BJ (cell line): ENCODE measurements around the gene EIF1AD. TPM values are rescaled to one million over a fixed set of nuclear protein-coding genes. Genes with fewer than 3 reads are reported as not detected.

Experiments used
- CTCF ChIA-PET: fragments of 350-600 bp; formaldehyde crosslinking; extraction: SDS; loops from one replicate; lab custom pipeline; 2021; ENCODE audit warnings: antibody characterized with exemption, inconsistent platforms; lab: Yijun Ruan, JAX
- POLR2A ChIA-PET: fragments of 300-600 bp; sonication (Branson Sonifier 250); formaldehyde crosslinking; extraction: SDS; loops from one replicate; lab custom pipeline; 2021; ENCODE audit warnings: antibody characterized with exemption; lab: Charles Lee
- DNase-seq: peaks from one replicate; pipeline ENCODE4 v3.0.0-alpha.2; 2011; ENCODE audit warnings: low read depth
- H3K27me3 ChIP-seq: 2 replicates; pipeline ENCODE4 v1.6.0; 2011; ENCODE audit warnings: low read length; ENCODE audit not compliant: control insufficient read depth, insufficient read depth
- H3K36me3 ChIP-seq: 2 replicates; pipeline ENCODE4 v1.5.1; 2011; ENCODE audit warnings: low read length; ENCODE audit not compliant: control insufficient read depth, insufficient read depth
- H3K4me3 ChIP-seq: 2 replicates; pipeline ENCODE4 v1.5.1; 2011; ENCODE audit warnings: low read depth, mild to moderate bottlenecking, control low read depth, low read length
- polyA plus RNA-seq: library from polyadenylated mRNA; depleted of rRNA; stranded (reverse); fragments of >200 nt; gene quantifications from 2 replicates; pipeline ENCODE4 v1.2.3, GENCODE V29; 2011
- TF ChIP-seq, protein P1 (sequence below): IDR thresholded peaks from 2 replicates; pipeline ENCODE4 v1.5.1; 2011; ENCODE audit warnings: low read depth, mild to moderate bottlenecking, control low read depth, inconsistent platforms, low read length, moderate library complexity; ENCODE audit not compliant: insufficient read depth

Gene EIF1AD
- polyA plus RNA-seq, 1 experiment, result 27.7 TPM

DNA sequence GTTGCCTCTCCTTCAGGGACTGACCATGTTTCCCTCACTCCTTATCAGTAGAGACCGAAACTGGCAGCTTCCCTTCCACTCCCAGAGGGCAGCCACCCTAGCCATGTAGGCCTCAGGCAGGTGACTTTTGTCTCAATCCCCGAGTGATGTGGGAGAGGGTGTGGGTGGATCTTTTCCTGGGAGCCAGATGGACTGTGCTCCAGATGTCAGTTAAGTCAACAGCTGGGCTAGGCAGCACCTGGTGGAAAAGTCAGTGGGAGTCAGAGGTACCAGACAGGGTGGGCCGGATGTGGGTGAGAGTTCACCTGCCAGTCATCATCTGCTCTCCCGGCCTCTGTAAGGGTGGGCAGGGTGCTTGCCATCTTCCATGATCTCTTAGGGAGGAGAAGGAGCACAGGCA is 2.2 kb upstream of the EIF1AD start:
- TF ChIP-seq, protein P1, sequence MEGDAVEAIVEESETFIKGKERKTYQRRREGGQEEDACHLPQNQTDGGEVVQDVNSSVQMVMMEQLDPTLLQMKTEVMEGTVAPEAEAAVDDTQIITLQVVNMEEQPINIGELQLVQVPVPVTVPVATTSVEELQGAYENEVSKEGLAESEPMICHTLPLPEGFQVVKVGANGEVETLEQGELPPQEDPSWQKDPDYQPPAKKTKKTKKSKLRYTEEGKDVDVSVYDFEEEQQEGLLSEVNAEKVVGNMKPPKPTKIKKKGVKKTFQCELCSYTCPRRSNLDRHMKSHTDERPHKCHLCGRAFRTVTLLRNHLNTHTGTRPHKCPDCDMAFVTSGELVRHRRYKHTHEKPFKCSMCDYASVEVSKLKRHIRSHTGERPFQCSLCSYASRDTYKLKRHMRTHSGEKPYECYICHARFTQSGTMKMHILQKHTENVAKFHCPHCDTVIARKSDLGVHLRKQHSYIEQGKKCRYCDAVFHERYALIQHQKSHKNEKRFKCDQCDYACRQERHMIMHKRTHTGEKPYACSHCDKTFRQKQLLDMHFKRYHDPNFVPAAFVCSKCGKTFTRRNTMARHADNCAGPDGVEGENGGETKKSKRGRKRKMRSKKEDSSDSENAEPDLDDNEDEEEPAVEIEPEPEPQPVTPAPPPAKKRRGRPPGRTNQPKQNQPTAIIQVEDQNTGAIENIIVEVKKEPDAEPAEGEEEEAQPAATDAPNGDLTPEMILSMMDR, result no peak
- DNase-seq, result no peak
- CTCF ChIA-PET, result interaction anchor here (0.5 to 2.4 kb wide), 2 partner anchors 18 to 219 kb away, joined by 3 to 9 read pairs; no protein-coding TSS in a partner anchor
- H3K36me3 ChIP-seq, result peaks cover 22% of the 10 kb centered on the region
- no peak overlapping the region for H3K4me3 ChIP-seq
- POLR2A ChIA-PET, result no interaction called here
- H3K27me3 ChIP-seq, result no peaks in the 10 kb centered on the region

DNA sequence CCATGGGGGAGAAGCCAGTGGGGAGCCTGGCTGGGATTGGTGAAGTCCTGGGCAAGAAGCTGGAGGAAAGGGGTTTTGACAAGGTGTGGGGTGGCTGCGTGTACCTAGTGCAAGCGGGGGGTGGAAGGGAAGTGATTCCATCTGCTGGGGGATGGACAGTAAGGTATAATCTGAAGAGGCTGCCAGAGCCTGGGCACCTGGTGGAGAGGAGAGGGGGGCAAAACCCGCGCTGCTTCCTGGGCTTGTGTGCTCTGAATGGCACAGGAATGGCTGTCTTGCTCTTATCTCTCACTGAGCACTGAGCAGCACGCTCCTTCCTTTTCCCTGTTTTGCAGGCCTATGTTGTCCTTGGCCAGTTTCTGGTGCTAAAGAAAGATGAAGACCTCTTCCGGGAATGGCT is 1.3 kb upstream of the EIF1AD start:
- POLR2A ChIA-PET, result interaction anchor here (0.5 kb wide), 1 partner anchor 115 kb away, joined by 3 read pairs; the partner anchor contains the start of gene FIBP
- TF ChIP-seq, protein P1, result no peak
- Histone ChIP-seq H3K36me3 (peaks cover 27% of the 10 kb centered on the region), H3K27me3 (no peaks in the 10 kb centered on the region), H3K4me3 (peak overlapping the region; percentile 81)
- CTCF ChIA-PET, result interaction anchor here (0.7 to 2.4 kb wide), 5 partner anchors 16 to 131 kb away, joined by 3 to 9 read pairs (median 3); no protein-coding TSS in a partner anchor
- no peak for DNase-seq

DNA sequence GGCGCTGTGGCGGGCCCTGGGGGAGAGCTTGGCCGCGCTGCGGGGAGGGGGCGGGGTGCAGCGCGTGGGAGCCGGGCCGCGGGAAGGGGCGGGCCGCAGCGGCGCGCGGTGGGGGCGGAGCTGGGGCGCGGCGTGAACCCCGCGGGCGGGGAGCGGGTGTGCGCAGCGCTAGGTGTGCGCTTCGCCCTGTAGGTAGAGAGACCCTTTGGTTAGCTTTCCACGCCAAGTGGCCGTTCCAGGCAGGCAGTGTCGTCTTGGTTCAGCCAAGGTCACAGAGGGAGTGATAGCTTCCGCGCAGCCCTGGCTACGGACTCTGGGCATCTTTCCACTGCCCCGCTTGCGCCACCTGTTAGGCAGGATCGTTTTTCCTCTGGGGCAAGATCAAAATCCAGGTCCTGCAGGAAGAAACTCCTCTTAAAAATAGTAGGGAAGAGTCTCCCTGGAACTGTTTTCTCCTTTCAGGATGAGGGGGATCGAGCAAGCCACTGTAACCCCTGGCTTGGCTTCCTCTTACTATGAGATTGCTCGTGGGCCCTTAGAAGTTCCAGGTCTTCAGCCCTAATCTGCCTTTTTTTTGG is 780 bp upstream of the EIF1AD start:
- ChIA-PET CTCF (interaction anchor here (0.7 to 1.4 kb wide), 7 partner anchors 12 to 157 kb away, joined by 3 to 9 read pairs (median 3); no protein-coding TSS in a partner anchor), POLR2A (interaction anchor here (0.5 to 0.7 kb wide), 2 partner anchors 115 to 143 kb away, joined by 3 read pairs; partner anchors contain the start of gene FIBP)

DNA sequence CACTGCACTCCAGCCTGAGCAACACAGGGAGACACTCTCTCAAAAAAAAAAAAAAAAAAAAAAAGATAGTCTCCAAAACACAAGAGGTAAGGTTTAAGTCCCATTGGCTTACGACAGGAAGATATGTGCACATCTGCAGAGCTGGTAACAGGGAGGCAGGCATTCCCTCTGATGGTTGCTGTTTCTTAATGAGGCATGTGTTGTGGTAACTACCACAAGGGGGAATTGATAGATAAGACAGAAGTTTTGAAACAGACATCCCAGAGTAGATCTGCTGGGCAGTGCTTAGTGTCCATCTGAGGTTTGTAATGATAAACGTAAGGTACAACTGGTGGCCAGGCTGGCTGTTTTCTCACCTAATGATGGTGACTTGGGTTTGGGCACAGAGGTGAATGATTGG is 4.7 kb downstream of the EIF1AD start:
- ChIA-PET POLR2A (no interaction called here), CTCF (no interaction called here)
- no peak overlapping the region for H3K4me3 ChIP-seq
- no peak for DNase-seq
- H3K27me3 ChIP-seq, result no peaks in the 10 kb centered on the region
- peaks cover 20% of the 10 kb centered on the region for H3K36me3 ChIP-seq
- TF ChIP-seq, protein P1, result no peak

More for the DNA sequence above, 780 bp upstream of the EIF1AD start:
- no peak for DNase-seq
- Histone ChIP-seq H3K4me3 (peak overlapping the region; percentile 81), H3K27me3 (no peaks in the 10 kb centered on the region), H3K36me3 (peaks cover 30% of the 10 kb centered on the region)
- TF ChIP-seq, protein P1, result peak; percentile 41

DNA sequence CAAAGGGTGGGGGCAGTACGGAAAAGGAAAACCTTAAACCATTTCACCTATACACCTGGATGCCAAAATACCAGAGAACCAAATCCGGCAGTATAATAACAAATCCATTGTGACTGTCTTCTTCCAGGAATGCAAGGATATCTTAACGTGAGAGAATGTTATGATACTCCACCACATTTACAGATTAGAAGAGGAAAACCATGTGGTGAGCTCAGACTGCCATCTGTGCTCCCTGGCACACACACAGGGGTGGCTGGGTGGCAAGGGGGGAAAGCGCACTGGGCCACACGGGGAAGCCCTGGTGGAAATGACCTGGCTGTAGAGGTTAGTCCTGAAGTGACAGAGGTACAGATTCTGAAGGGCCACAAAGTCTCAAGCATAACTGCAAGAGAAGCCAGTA is 9.9 kb downstream of the EIF1AD start:
- TF ChIP-seq, protein P1, result no peak
- Histone ChIP-seq H3K27me3 (no peaks in the 10 kb centered on the region), H3K36me3 (0 out of 2 replicates have a peak, but pooled peaks cover 1% of the 10 kb centered on the region), H3K4me3 (no peak overlapping the region)
- ChIA-PET POLR2A (interaction anchor here (0.6 kb wide), 2 partner anchors 10 to 102 kb away, joined by 5 to 6 read pairs; partner anchors contain the start of genes BANF1, CCDC85B and EIF1AD), CTCF (interaction anchor here (1.2 to 6.0 kb wide), 6 partner anchors 20 to 287 kb away, joined by 4 to 130 read pairs (median 8); partner anchors contain the start of genes CCDC85B, CST6, FIBP and KAT5)
- DNase-seq, result no peak
